ENCODE measurements around the gene ATXN7L2. TPM values are rescaled to one million over a fixed set of nuclear protein-coding genes. Genes with fewer than 3 reads are reported as not detected.

Gene ATXN7L2
- total and polyA plus RNA-seq, 10 of the 15 experiments (the other 5 are each of a cell fraction or from before 2014, with no cell fraction given), result 0.27 to 7.4 (median 4.9) TPM

GRCh38 chr1:109468903-109469302 is 14.8 kb upstream of the ATXN7L2 start:
- Histone ChIP-seq H3K4me3 (no peak overlapping the region), H3K4me1 (ENCODE audit: control insufficient read depth, insufficient read depth, low read length) (no peaks in the 10 kb centered on the region), H3K9ac (ENCODE audit: control insufficient read depth, insufficient read depth, low read length) (no peak overlapping the region), H3K4me2 (ENCODE audit: control insufficient read depth, insufficient read depth) (no peak overlapping the region), H4K20me1 (ENCODE audit: control insufficient read depth, insufficient read depth) (no peaks in the 10 kb centered on the region), H3K9me3 (replicated peaks; ENCODE audit: control insufficient read depth, insufficient read depth, low read length) (no peaks in the 10 kb centered on the region), H3K27ac (ENCODE audit: control insufficient read depth, insufficient read depth) (no peak overlapping the region), H2AFZ (ENCODE audit: control insufficient read depth, low read depth, low read length) (no peak overlapping the region), H3K27me3 (replicated peaks in 1 of 2; ENCODE audit: control insufficient read depth in 2 of 2, insufficient read depth in 2 of 2, low read length in 1 of 2) (peaks cover 4 to 7% of the 10 kb centered on the region in 2 experiments; a peak in 3 of 4 replicates), H3K79me2 (ENCODE audit: control insufficient read depth, insufficient read depth, low read length) (no peaks in the 10 kb centered on the region), H3K36me3 (ENCODE audit: control insufficient read depth in 2 of 2, insufficient read depth in 2 of 2, low read length in 1 of 2) (no peaks in the 10 kb centered on the region)
- ChIA-PET SMC1A (ENCODE audit: uncharacterized antibody, unreplicated experiment) (no interaction called here), CTCF (interaction anchor here (0.7 to 1.6 kb wide), 3 partner anchors 11 to 64 kb away, joined by 3 to 6 read pairs (median 4); no protein-coding TSS in a partner anchor), RAD21 (ENCODE audit: unreplicated experiment) (no interaction called here), POLR2A (no interaction called here)
- WGBS (ENCODE audit: insufficient coverage, insufficient replicate concordance, low lambda C conversion rate, missing lambda C conversion rate), result 0% methylated on average over 2 of the region's 2 CpGs
- BruUV-seq (replicated peaks), result no TSS peak
- no peak for FAIRE-seq
- no peak for DNase-seq (ENCODE audit: low read depth, low spot score)
- no peak for ATAC-seq
- intact Hi-C loops (cut with micrococcal nuclease; ENCODE audit: unreplicated experiment) (no loop called here), in situ Hi-C loops (cut with MboI) (no loop called here)
- TF ChIP-seq CEBPB (IDR thresholded peaks at IDR 0.05; ENCODE audit: borderline replicate concordance in 1 of 2, low read depth in 2 of 2, low read length in 2 of 2) (no peak), POLR2A (IDR thresholded peaks at IDR 0.05; ENCODE audit: low read depth, low read length) (no peak), NBN (IDR thresholded peaks at IDR 0.05) (no peak), IRF4 (IDR thresholded peaks at IDR 0.05; ENCODE audit: low read depth, low read length) (no peak), SPI1 (IDR thresholded peaks at IDR 0.05; ENCODE audit: borderline replicate concordance, insufficient read depth, low read depth, low read length) (no peak), ZBED1 (IDR thresholded peaks at IDR 0.05; ENCODE audit: borderline replicate concordance) (no peak), ZBTB4 (CRISPR knock-in tag; IDR thresholded peaks at IDR 0.05) (no peak), PRDM15 (CRISPR knock-in tag; IDR thresholded peaks at IDR 0.05) (no peak), EZH2 (IDR thresholded peaks at IDR 0.05; ENCODE audit: borderline replicate concordance, control insufficient read depth, low read depth, low read length) (no peak), CHD1 (IDR thresholded peaks at IDR 0.05; ENCODE audit: low read depth, low read length) (no peak), MAX (IDR thresholded peaks at IDR 0.05; ENCODE audit: low read depth, low read length) (no peak)

Measured in GM12878 (cell line).